IPS-18c (cell line): ENCODE results near the gene GYPA.
"Not testable (repeated sequence)": the region's sequence is repeated elsewhere in the genome, so short reads cannot be mapped to it uniquely, and the experiment has no call there.

Experiments
- H3K4me3 ChIP-seq: 2 replicates; pipeline ENCODE4 v1.7.0; 2013; ENCODE audit warnings: low read depth, mild to moderate bottlenecking, low read length, moderate library complexity; ENCODE audit not compliant: insufficient read depth
- H3K9me3 ChIP-seq: one replicate; pipeline ENCODE4 v1.6.1; 2013; ENCODE audit warnings: mild to moderate bottlenecking, low read length, moderate library complexity; ENCODE audit not compliant: control insufficient read depth, insufficient read depth

Gene GYPA

DNA sequence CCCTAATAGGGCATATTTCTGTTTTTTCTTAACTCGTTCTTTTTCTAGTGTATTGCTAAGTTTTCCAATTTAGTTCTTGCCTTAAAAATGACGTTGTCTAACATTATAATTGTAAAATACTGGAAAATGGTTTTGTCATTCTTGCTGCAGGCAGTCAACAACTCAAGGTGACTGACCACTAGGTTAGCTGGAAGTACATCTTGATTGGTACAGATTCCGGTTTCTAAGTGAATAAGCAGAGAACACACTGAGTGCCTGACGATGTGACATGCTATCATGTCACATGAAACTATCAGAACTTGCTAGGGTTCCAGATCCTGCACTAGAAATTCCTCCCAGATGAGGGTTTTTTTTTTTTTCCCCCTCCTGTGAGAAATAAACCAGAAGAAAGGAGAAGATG is 60.4 kb downstream of the GYPA start:
- not testable (repeated sequence) for H3K9me3 ChIP-seq, H3K4me3 ChIP-seq

DNA sequence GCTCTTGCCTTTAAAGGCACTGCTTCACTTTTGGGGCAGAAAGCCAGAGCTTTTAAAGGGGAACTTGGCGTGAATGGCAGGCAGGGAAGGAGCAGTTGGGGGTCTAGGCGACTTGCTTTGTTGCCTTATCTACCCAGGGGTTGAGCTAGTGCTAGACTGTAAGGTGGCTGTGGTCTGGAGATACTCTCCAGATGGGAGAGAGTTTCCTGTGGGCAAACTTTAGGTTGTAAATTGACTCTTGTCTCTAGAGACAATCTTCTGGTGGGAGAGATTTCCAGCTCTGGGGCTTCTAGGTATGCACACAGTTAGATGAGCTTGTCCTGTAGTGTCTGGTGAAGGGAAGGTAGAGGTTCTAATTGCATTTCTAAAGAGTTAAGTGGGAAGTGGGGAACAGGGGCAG is 61.8 kb downstream of the GYPA start:
- H3K9me3 ChIP-seq, H3K4me3 ChIP-seq: not testable (repeated sequence)

DNA sequence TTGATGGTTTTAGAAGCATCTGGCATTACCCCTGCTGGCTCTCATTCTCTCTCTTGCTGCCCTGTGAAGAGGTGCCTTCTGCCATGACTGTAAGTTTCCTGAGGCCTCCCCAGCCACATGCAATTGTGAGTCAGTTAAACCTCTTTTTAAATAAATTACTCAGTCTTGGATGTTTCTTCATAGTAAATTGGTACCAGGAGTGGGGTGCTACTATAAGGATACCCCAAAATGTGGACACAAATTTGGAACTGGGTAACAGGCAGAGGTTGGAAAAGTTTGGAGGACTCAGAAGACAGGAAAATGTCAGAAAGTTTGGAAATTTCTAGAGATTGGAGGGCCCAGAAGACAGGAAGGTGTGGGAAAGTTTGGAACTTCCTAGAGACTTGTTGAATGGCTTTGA is 79.0 kb downstream of the GYPA start:
- H3K4me3 ChIP-seq, H3K9me3 ChIP-seq: not testable (repeated sequence)

DNA sequence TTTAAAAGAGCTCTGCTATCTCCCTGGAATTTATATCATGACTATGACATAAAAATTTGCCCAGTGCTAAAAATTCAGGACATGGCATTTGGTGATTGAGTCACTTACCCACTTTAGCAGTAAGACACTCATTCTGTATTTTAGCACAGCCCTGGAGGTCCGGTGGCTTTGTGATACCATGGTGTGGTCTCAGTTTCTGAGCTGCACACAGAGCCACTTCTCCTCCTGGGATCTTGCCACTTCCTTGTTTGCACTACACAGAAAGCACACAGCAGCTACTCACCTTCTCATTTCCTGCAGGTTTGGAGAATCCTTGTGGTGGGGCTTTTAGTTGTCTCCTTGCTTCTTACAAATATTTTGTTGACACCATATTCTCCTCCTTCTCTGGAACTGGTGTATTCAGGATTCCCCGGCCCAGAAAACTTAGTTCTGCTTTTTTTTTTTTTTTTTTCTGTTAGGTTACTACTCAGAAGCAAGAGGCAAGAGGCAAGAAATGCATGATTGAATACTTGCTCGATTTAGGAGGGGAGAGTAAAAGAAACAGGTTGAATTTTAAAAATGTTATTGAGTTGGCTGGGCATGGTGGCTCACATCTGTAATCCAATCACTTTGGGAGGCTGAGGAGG is 80.2 kb downstream of the GYPA start:
- H3K4me3 ChIP-seq, H3K9me3 ChIP-seq: not testable (repeated sequence)
